CD4-positive, alpha-beta T cell treated with Interleukin-12 subunit alpha and Interleukin-12 subunit beta, for 1 hour (primary cell): ENCODE data around the gene C19orf81.

Experiments
- DNase-seq: peaks from one replicate; pipeline ENCODE4 v3.0.0-alpha.2; 2020

C19orf81 gene

GRCh38 chr19:50659318-50660087, 10.3 kb downstream of the C19orf81 start:
- no peak for DNase-seq

- DNase-seq: no peak
Measured at GRCh38 chr19:50660088-50660366, 10.8 kb downstream of the C19orf81 start.

- DNase-seq: no peak
Measured at GRCh38 chr19:50661023-50661422, 11.8 kb downstream of the C19orf81 start.

DNA sequence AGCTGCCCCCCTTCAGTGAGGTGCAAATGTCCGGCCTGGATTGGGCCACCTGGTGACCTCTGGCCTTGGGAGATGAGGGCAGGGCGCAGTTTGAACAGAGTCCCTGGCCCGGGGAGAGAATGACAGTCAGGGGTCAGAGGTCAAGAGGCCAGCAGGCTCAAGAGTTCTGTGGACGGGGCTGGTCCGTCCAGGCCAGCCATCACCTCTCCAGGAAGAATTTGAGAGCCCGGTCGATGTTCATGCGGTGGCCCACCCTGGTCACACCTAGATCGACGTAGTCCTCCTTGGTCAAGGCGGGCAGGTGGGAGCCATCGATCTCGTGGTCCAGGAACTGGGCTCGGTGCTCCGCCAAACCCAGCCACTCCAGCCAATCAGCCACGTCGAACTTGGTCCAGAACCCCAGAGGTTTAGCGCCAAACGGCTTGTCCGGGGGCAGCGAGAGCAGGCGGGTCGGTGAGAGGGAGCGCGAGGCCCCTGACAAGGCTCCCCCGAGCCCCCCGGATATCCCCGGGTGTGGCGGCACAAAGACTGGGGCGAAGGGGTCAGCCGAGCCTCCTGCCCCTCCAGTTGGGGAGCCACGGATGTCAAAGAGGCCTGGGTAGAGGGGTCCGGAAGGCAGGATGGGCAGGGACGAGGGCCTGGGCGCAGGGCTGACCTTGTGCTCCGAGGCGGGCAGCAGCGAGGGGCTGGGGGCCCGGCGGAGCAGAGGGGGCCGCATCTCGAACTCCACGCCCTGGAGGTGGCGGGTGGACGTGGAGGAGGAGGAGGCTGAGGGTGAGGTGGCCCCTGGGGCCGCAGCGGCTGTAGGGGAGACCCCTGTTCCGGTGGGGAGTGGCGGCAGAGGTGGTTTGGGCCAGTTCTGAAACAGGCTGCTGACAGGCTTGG, 12.8 kb downstream of the C19orf81 start:
- DNase-seq: no peak

GRCh38 chr19:50662651-50663481, 13.6 kb downstream of the C19orf81 start:
- no peak for DNase-seq

DNA sequence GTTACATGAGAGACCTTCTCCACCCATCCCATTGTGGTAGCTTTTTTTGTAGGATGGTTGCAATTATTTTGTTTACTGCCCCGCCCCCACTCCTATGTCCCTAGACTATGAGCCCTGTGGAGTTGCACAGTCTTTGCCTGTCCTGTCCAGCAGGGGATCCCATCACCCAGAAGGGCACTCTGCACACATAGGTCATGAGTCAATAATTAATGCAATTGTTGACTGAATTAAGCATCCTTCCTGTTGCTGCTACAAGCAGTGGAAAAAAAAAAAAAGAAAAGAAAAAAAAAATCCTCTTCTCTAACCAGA, 14.2 kb downstream of the C19orf81 start:
- DNase-seq: no peak

- DNase-seq: no peak
Measured at GRCh38 chr19:50664204-50664603, 15.0 kb downstream of the C19orf81 start.

DNA sequence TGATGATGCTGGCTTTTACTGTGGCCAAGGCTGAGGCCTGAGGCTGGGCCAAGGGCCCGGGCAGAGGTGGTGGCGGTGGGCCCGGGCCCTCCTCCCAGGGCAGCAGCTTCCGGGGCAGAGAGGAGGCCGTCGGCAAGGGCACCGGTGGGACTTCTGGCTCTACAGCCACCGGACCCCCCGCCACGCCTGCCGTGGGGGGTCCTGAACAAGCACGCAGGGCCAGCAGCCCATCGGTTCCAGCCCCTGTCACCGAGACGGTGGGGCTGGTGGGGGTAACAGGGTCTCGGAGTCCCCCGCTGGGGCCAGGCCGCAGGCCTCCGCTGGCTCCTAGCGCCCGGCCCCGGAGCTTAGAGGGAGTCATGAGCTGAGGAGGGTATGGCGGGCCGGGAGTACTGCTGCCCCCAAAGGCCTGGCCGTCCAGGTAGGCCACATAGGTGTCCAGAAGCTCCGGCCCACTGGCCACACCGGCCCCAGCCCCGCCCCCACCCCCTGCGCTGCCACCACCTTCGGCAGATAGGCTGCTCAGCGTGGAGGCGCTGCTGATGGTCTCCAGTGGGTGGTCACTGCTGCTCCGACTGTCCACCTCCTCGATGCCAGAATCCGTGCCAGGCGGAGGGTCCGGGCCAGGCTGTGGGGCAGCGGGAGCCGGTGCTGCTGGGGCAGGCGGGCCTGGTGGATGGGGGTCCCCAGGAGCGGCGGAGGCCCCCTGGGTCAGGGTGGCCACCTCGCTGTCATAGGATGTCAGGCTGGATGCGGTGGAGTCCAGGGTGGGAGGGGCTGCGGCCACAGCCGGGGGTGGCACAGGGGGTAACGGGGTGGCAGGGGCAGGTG, 17.3 kb downstream of the C19orf81 start:
- no peak for DNase-seq

DNA sequence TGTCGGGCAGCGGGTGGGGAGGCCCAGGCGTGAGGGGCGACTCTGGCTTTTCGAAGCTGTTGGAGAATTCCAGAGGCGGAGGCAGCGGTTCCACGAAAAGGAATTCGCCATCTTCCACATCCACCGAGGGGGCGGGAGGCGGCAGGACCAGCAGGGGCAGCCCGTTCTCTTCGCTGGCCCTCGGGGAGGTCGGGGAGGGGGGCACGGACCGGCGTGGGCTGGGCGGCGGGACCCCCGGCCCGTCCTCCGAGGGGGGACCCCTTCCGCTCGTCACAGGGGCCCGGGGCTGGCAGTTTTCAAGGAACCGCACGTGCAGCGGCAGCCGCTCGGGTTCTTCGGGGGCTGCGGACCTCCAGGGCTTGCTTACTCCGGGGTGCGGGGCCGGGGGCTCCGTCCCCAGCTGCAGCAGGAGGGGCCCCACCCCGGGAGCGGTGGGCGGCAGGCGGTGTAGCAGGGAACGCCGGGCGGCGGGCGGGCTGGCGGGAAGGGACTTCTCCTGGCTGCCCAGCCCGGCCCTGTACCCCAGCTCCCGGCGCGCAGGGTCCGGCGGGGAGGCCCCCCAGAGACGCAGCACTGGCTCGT, 18.0 kb downstream of the C19orf81 start:
- DNase-seq: no peak

- no peak for DNase-seq
Measured at GRCh38 chr19:50667759-50668231, 18.6 kb downstream of the C19orf81 start.

DNA sequence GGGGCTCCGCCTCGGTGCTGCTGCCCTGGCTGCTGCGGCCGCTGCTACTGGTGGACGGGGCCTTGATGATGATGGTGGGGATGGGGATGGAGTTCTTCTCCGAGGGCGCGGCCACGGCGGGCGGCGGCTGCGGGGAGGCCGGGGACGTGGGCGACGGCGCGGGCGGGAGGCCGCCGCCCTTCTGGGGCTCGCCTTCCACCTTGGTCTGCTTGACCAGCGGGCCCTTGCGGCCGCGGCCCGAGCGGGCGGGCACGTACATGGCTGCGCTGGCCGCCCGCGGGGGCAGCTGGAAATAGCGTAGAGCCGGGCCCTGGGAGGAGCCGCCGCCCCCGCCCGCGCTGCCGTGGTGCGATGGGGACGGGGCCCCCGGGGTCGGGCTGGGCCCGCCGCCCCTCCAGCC, 19.2 kb downstream of the C19orf81 start:
- no peak for DNase-seq

- no peak for DNase-seq
Measured at GRCh38 chr19:50668879-50669278, 19.6 kb downstream of the C19orf81 start.

GRCh38 chr19:50669302-50670101, 20.3 kb downstream of the C19orf81 start:
- peak; percentile 25 for DNase-seq

DNA sequence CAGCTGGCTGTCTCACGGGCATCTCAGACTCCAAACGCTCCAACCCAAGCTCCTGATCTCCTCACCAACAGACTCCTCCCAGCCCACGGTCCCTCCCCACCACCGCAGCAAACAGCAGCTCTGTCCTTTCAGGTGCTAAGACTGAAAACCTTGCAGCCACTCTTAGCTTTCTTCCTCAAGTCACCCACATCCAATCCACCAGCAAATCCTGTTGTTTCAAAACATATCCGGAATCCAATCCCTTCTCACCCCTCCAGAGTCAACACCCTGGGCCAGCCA, 20.8 kb downstream of the C19orf81 start:
- DNase-seq: no peak

- DNase-seq: no peak
Measured at GRCh38 chr19:50673118-50673517, 23.9 kb downstream of the C19orf81 start.

- no peak for DNase-seq
Measured at GRCh38 chr19:50676625-50677197, 27.5 kb downstream of the C19orf81 start.

GRCh38 chr19:50677636-50678035, 28.4 kb downstream of the C19orf81 start:
- no peak for DNase-seq

GRCh38 chr19:50678323-50678722, 29.1 kb downstream of the C19orf81 start:
- no peak for DNase-seq

- DNase-seq: peak; percentile 80
Measured at GRCh38 chr19:50679177-50680125, 30.2 kb downstream of the C19orf81 start.
